GM21360 (cell line): ENCODE measurements around the gene RPGRIP1L.

Experiments used
- ATAC-seq: cut with Tn5 transposase; IDR thresholded peaks from one replicate; pipeline ENCODE4 v1.9.1; 2021; ENCODE audit warnings: mild to moderate bottlenecking, moderate library complexity; ENCODE audit not compliant: unreplicated experiment

Gene RPGRIP1L

GRCh38 chr16:53703590-53704444 is at the start of gene RPGRIP1L, which contains the start of gene FTO:
TSS of gene RPGRIP1L (minus strand) at chr16:53703859. CDS start at chr16:53700723, 3,136 bp downstream.
TSS of gene FTO (plus strand) at chr16:53704156.
- peak; percentile 98 for ATAC-seq

GRCh38 chr16:53753431-53753830 is 49.8 kb upstream of the RPGRIP1L start:
- ATAC-seq, result no peak

- ATAC-seq, result no peak
Observed at GRCh38 chr16:53752560-53752959, 48.9 kb upstream of the RPGRIP1L start.

- ATAC-seq, result no peak
Observed at GRCh38 chr16:53745753-53746266, 42.2 kb upstream of the RPGRIP1L start.

- ATAC-seq, result no peak
Observed at GRCh38 chr16:53745086-53745485, 41.4 kb upstream of the RPGRIP1L start.

GRCh38 chr16:53744449-53744848 is 40.8 kb upstream of the RPGRIP1L start:
- ATAC-seq, result no peak

GRCh38 chr16:53743149-53743566 is 39.5 kb upstream of the RPGRIP1L start:
- no peak for ATAC-seq

GRCh38 chr16:53741546-53741945 is 37.9 kb upstream of the RPGRIP1L start:
- no peak for ATAC-seq

GRCh38 chr16:53740933-53741531 is 37.4 kb upstream of the RPGRIP1L start:
- no peak for ATAC-seq

- no peak for ATAC-seq
Observed at GRCh38 chr16:53740476-53740875, 36.8 kb upstream of the RPGRIP1L start.

GRCh38 chr16:53737552-53737951 is 33.9 kb upstream of the RPGRIP1L start:
- no peak for ATAC-seq

GRCh38 chr16:53736297-53736696 is 32.6 kb upstream of the RPGRIP1L start:
- no peak for ATAC-seq

GRCh38 chr16:53734908-53735307 is 31.2 kb upstream of the RPGRIP1L start:
- ATAC-seq, result no peak

GRCh38 chr16:53732296-53732929 is 28.8 kb upstream of the RPGRIP1L start:
- no peak for ATAC-seq

- ATAC-seq, result no peak
Observed at GRCh38 chr16:53730693-53731092, 27.0 kb upstream of the RPGRIP1L start.

GRCh38 chr16:53726625-53727024 is 23.0 kb upstream of the RPGRIP1L start:
- ATAC-seq, result no peak

- no peak for ATAC-seq
Observed at GRCh38 chr16:53721017-53721416, 17.4 kb upstream of the RPGRIP1L start.

- no peak for ATAC-seq
Observed at GRCh38 chr16:53717577-53717976, 13.9 kb upstream of the RPGRIP1L start.

GRCh38 chr16:53715023-53715384 is 11.3 kb upstream of the RPGRIP1L start:
- ATAC-seq, result no peak

- no peak for ATAC-seq
Observed at GRCh38 chr16:53714205-53715022, 10.8 kb upstream of the RPGRIP1L start.
